Smooth muscle cell (in vitro differentiated cells): ENCODE data around the gene GUCY1A1. TPM values are rescaled to one million over a fixed set of nuclear protein-coding genes. Genes with fewer than 3 reads are reported as not detected.

Source experiments
- DNase-seq: peaks from one replicate; lab custom pipeline; 2025; ENCODE audit not compliant: unreplicated experiment; lab: John Stamatoyannopoulos, UW
- H2AFZ ChIP-seq: fragments of 200-600 bp; sonication (generic); 2 replicates; pipeline ENCODE4 v1.6.0; 2016; ENCODE audit warnings: antibody characterized with exemption, low read depth, mild to moderate bottlenecking
- H3F3A ChIP-seq: fragments of 200-600 bp; sonication (generic); 2 replicates; pipeline ENCODE4 v1.6.0; 2017; ENCODE audit warnings: antibody characterized with exemption, low read depth
- H3K27ac ChIP-seq: fragments of 200-600 bp; sonication (generic); 2 replicates; pipeline ENCODE4 v1.5.1; 2016; ENCODE audit warnings: low read depth, mild to moderate bottlenecking
- H3K27me3 ChIP-seq: fragments of 200-600 bp; sonication (generic); 2 replicates; pipeline ENCODE4 v1.6.1; 2016; ENCODE audit warnings: low read depth, mild to moderate bottlenecking
- H3K36me3 ChIP-seq: fragments of 200-600 bp; sonication (generic); 2 replicates; pipeline ENCODE4 v1.5.1; 2016; ENCODE audit warnings: low read depth
- H3K4me1 ChIP-seq: fragments of 200-600 bp; sonication (generic); 2 replicates; pipeline ENCODE4 v1.5.1; 2016; ENCODE audit warnings: low read depth
- H3K4me2 ChIP-seq: fragments of 200-600 bp; sonication (generic); 2 replicates; pipeline ENCODE4 v1.6.0; 2016; ENCODE audit warnings: mild to moderate bottlenecking
- H3K4me3 ChIP-seq: fragments of 200-600 bp; sonication (generic); 2 replicates; pipeline ENCODE4 v1.5.1; 2016; ENCODE audit warnings: mild to moderate bottlenecking
- H3K79me2 ChIP-seq: fragments of 200-600 bp; sonication (generic); 2 replicates; pipeline ENCODE4 v1.6.0; 2016; ENCODE audit warnings: low read depth, mild to moderate bottlenecking
- H3K9ac ChIP-seq: fragments of 200-600 bp; sonication (generic); 2 replicates; pipeline ENCODE4 v1.6.0; 2016; ENCODE audit warnings: low read depth
- H3K9me3 ChIP-seq: fragments of 200-600 bp; sonication (generic); replicated peaks from 2 replicates; pipeline ENCODE4 v1.5.1; 2016; ENCODE audit warnings: low read depth
- H4K20me1 ChIP-seq: fragments of 200-600 bp; sonication (generic); 2 replicates; pipeline ENCODE4 v1.6.0; 2016; ENCODE audit warnings: low read depth
- WGBS: methylation state at CpG from one replicate; pipeline ENCODE4 v1.1.7; 2016; ENCODE audit warnings: low lambda C conversion rate; 5-methylcytosine and 5-hydroxymethylcytosine counted together
- polyA plus RNA-seq: library from polyadenylated mRNA; unstranded; fragments of >200 nt; fragmentation: Nextera tagmentation; extraction: Ambion mirVana; gene quantifications from 2 replicates; pipeline ENCODE4 v1.2.1, GENCODE V29; 2016
- total RNA-seq: library from RNA; depleted of rRNA; stranded (reverse); fragments of >200 nt; gene quantifications from 2 replicates; pipeline ENCODE4 v1.2.3, GENCODE V29; 2014
- TF ChIP-seq, protein P1 (sequence below): fragments of 200-600 bp; sonication (generic); IDR thresholded peaks from 2 replicates; pipeline ENCODE4 v1.5.1; 2017; ENCODE audit warnings: borderline replicate concordance, mild to moderate bottlenecking, antibody characterized with exemption; ENCODE audit not compliant: insufficient read depth, poor library complexity, severe bottlenecking

GUCY1A1 gene
- total and polyA plus RNA-seq, 2 experiments from 2014 or later, result 172 to 269 TPM

DNA sequence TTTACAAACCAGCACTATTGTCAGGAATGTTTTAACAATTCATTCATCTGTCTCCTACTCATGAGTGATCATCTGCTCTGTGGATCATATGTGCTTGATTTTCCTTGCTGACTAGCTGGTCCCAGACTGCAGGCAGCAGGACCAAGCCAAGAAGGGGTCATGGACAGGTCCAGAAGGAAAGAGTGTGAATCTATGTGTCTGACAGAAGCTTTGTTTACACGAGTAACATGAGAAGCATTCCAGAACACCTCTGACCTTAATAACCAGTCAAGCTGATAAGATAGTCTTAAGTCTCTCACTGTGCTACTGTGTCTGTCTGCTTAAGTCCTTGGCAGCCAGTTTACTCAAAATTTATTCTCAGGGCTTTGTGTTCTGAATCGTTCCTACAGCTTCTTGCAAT lies 39.0 kb downstream of the GUCY1A1 start:
- H2AFZ ChIP-seq, result no peak overlapping the region
- TF ChIP-seq, protein P1, sequence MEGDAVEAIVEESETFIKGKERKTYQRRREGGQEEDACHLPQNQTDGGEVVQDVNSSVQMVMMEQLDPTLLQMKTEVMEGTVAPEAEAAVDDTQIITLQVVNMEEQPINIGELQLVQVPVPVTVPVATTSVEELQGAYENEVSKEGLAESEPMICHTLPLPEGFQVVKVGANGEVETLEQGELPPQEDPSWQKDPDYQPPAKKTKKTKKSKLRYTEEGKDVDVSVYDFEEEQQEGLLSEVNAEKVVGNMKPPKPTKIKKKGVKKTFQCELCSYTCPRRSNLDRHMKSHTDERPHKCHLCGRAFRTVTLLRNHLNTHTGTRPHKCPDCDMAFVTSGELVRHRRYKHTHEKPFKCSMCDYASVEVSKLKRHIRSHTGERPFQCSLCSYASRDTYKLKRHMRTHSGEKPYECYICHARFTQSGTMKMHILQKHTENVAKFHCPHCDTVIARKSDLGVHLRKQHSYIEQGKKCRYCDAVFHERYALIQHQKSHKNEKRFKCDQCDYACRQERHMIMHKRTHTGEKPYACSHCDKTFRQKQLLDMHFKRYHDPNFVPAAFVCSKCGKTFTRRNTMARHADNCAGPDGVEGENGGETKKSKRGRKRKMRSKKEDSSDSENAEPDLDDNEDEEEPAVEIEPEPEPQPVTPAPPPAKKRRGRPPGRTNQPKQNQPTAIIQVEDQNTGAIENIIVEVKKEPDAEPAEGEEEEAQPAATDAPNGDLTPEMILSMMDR, result no peak
- H3K79me2 ChIP-seq, result peaks cover 30% of the 10 kb centered on the region
- WGBS, result 0% methylated on average over 2 of the region's 2 CpGs
- no peaks in the 10 kb centered on the region for H3K27me3 ChIP-seq
- H3F3A ChIP-seq, result peaks cover 13% of the 10 kb centered on the region
- H3K36me3 ChIP-seq, result peaks cover 24% of the 10 kb centered on the region
- H3K9ac ChIP-seq, result no peak overlapping the region
- DNase-seq, result no peak
- H4K20me1 ChIP-seq, result peaks cover 22% of the 10 kb centered on the region
- H3K9me3 ChIP-seq, result no peaks in the 10 kb centered on the region
- H3K4me2 ChIP-seq, result peak overlapping the region; percentile 38
- peaks cover 11% of the 10 kb centered on the region for H3K4me1 ChIP-seq
- H3K27ac ChIP-seq, result peak overlapping the region; percentile 46
- H3K4me3 ChIP-seq, result no peak overlapping the region

DNA sequence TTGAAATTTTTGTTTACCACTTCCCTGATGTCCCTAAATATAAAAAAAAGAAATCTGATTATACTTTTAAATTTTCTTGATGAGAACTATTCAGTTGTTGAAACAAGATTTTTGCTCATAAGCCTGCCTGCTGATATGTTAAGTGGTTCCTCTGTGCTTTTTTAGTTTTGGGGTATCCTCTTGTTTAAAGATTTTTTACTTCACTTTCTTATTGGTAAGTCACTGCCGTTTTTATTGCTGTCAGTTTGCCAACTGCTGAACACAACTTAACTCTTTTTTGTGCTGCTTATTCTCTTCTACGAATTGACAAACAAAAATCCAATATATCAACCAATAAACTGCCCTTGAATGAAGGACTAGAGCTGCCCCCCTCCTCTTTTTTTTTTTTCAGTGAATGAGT lies 39.5 kb downstream of the GUCY1A1 start:
- Histone ChIP-seq H3K4me2 (peak overlapping the region; percentile 38), H3K4me3 (no peak overlapping the region), H4K20me1 (peaks cover 21% of the 10 kb centered on the region), H3K27me3 (no peaks in the 10 kb centered on the region), H3K27ac (peak overlapping the region; percentile 46), H3K9me3 (no peaks in the 10 kb centered on the region), H3K79me2 (peaks cover 26% of the 10 kb centered on the region), H2AFZ (no peak overlapping the region), H3F3A (peaks cover 11% of the 10 kb centered on the region), H3K4me1 (peaks cover 11% of the 10 kb centered on the region), H3K9ac (no peak overlapping the region), H3K36me3 (peaks cover 24% of the 10 kb centered on the region)
- TF ChIP-seq, protein P1, result no peak
- 30% methylated on average over 2 of the region's 2 CpGs for WGBS
- DNase-seq, result no peak

DNA sequence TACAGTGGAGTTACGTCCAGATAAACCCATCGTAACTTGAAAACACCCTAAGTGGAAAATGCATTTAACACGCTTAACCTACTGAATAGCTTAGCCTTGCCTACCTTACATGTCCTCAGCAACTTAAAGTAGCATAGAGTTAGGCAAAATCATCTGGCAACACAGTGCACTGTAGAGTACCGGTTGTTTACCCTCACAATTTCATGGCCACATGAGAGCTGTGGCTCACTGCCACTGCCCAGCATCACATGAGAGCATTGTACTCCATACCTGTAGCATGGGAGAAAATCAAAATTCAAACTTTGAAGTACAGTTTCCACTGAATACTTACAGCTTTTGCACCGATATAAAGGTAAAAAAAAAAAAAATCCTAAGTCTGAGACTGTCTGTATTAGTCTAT lies 40.6 kb downstream of the GUCY1A1 start:
- no peak overlapping the region for H3K27ac ChIP-seq
- H3K4me2 ChIP-seq, result no peak overlapping the region
- peaks cover 11% of the 10 kb centered on the region for H3K4me1 ChIP-seq
- no peaks in the 10 kb centered on the region for H3K27me3 ChIP-seq
- H3K79me2 ChIP-seq, result peaks cover 26% of the 10 kb centered on the region
- H3K36me3 ChIP-seq, result peaks cover 27% of the 10 kb centered on the region
- no peak overlapping the region for H3K4me3 ChIP-seq
- H2AFZ ChIP-seq, result no peak overlapping the region
- H3K9ac ChIP-seq, result no peak overlapping the region
- no peaks in the 10 kb centered on the region for H3K9me3 ChIP-seq
- H3F3A ChIP-seq, result peaks cover 14% of the 10 kb centered on the region
- no peak for DNase-seq
- TF ChIP-seq, protein P1, result no peak
- H4K20me1 ChIP-seq, result peaks cover 18% of the 10 kb centered on the region
- WGBS, result 92% methylated on average over 5 of the region's 5 CpGs

DNA sequence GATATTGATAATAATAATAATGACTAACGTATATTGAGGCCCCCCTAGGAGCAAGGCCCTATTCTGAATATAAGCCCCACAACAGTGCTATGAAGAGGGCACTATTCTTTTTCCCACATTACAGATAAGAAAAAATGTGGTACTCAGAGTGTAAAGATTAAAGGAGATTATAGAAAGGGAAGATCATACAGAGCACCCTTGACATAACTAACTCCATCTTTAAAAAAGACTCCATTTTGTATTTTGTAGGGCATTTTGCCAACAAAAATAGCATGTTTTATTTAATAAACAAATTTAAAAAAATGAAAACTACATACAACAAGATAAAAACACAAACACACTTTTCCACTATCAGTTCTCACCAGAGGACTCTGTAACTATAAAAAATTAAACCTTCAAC lies 42.1 kb downstream of the GUCY1A1 start:
- TF ChIP-seq, protein P1, result no peak
- no peak overlapping the region for H3K9ac ChIP-seq
- no peak for DNase-seq
- H2AFZ ChIP-seq, result no peak overlapping the region
- no peaks in the 10 kb centered on the region for H3K27me3 ChIP-seq
- no peaks in the 10 kb centered on the region for H3K9me3 ChIP-seq
- peaks cover 40% of the 10 kb centered on the region for H3K36me3 ChIP-seq
- H3K27ac ChIP-seq, result no peak overlapping the region
- peaks cover 10% of the 10 kb centered on the region for H3F3A ChIP-seq
- H3K4me2 ChIP-seq, result no peak overlapping the region
- no peak overlapping the region for H3K4me3 ChIP-seq
- H3K79me2 ChIP-seq, result peaks cover 24% of the 10 kb centered on the region
- 97% methylated on average over 1 of the region's 1 CpG for WGBS
- H4K20me1 ChIP-seq, result peaks cover 18% of the 10 kb centered on the region
- H3K4me1 ChIP-seq, result peaks cover 11% of the 10 kb centered on the region
